K562 (cell line): ENCODE results near the gene B4GALT5.

Experiments used
- GABPA ChIP-seq: fragments of 200-800 bp; sonication (Bioruptor generic); conservative IDR thresholded peaks from 2 replicates; pipeline ENCODE4 v1.6.1; 2016; ENCODE audit warnings: low read depth, missing genetic modification characterization, missing compliant biosample characterization
- JUN ChIP-seq, 2 experiments: sonication (generic) in 1 of 2; formaldehyde crosslinking in 1 of 2; IDR thresholded peaks; 2 replicates each; pipeline versions ENCODE4 v1.6.1 to v1.8.0; 2012 to 2022; ENCODE audit warnings: borderline replicate concordance in 2 of 2, mild to moderate bottlenecking in 2 of 2, improper control_type of control experiment in 1 of 2, low read depth in 1 of 2, low read length in 1 of 2, missing genetic modification reagents in 1 of 2
- ZMIZ1 ChIP-seq, 2 experiments: fragments of 150-350 bp in 1 of 2; IDR thresholded peaks; 2 replicates each; pipeline ENCODE4 v1.6.1; 2012 to 2016; ENCODE audit warnings: low read depth in 2 of 2, low read length in 2 of 2, mild to moderate bottlenecking in 1 of 2, moderate library complexity in 1 of 2
- TF ChIP-seq, protein P1 (sequence below): fragments of 250-450 bp; sonication (Bioruptor Pico); IDR thresholded peaks from 2 replicates; pipeline ENCODE4 v1.9.0; 2021; ENCODE audit warnings: mild to moderate bottlenecking
- TF ChIP-seq, protein P2 (sequence below), 2 experiments: fragments of 450-650 bp; formaldehyde crosslinking in 1 of 2; IDR thresholded peaks; 2 replicates each; pipeline versions ENCODE4 v1.4.0 to v1.6.1; 2014 to 2020; ENCODE audit warnings: mild to moderate bottlenecking in 2 of 2, borderline replicate concordance in 1 of 2, low read depth in 1 of 2

DNA sequence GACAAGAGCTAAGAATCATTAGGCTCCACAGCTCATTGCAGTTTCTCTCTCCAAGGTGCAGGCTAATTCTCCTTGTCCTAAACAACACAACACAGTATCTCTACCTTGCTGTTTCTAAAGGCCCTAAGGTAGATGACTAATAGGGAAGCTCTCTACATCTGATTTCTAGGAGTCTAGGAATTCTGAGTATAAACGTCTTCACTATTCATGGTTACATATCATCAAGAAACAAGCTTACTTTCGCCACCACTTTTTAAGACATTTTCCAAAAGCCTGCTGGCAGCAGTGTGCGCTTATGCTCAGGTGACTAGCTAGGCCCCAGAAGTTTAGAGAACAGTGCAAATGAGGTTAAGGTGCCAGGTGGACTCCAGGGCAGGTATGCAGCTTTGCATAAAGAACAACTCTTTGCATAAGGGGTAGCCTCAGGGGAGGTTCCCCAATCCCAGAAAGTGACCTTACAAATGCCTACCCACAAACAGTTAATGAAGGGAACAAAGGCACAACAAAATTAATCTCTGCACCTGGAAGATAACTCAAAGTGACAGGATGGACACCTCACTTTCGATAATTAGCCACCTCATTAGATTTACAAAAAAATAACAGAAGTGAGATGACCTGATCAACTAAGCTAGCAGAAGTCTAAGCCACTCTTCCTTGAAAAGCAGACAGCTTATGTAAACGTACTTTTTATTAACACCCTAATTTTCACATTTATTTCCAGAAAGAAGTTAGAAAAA is 20.1 kb downstream of the B4GALT5 start:
- TF ChIP-seq, protein P1, sequence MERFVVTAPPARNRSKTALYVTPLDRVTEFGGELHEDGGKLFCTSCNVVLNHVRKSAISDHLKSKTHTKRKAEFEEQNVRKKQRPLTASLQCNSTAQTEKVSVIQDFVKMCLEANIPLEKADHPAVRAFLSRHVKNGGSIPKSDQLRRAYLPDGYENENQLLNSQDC (CRISPR knock-in tag), result no peak
- TF ChIP-seq GABPA (no peak), ZMIZ1 (IDR thresholded peaks at IDR 0.05; ENCODE audit: low read depth in 2 of 2, low read length in 2 of 2) (no peak), JUN (IDR thresholded peaks at IDR 0.05; ENCODE audit: borderline replicate concordance, low read depth, low read length) (no peak), JUN (CRISPR knock-in tag; IDR thresholded peaks at IDR 0.05; ENCODE audit: borderline replicate concordance) (no peak)
- TF ChIP-seq, protein P2, sequence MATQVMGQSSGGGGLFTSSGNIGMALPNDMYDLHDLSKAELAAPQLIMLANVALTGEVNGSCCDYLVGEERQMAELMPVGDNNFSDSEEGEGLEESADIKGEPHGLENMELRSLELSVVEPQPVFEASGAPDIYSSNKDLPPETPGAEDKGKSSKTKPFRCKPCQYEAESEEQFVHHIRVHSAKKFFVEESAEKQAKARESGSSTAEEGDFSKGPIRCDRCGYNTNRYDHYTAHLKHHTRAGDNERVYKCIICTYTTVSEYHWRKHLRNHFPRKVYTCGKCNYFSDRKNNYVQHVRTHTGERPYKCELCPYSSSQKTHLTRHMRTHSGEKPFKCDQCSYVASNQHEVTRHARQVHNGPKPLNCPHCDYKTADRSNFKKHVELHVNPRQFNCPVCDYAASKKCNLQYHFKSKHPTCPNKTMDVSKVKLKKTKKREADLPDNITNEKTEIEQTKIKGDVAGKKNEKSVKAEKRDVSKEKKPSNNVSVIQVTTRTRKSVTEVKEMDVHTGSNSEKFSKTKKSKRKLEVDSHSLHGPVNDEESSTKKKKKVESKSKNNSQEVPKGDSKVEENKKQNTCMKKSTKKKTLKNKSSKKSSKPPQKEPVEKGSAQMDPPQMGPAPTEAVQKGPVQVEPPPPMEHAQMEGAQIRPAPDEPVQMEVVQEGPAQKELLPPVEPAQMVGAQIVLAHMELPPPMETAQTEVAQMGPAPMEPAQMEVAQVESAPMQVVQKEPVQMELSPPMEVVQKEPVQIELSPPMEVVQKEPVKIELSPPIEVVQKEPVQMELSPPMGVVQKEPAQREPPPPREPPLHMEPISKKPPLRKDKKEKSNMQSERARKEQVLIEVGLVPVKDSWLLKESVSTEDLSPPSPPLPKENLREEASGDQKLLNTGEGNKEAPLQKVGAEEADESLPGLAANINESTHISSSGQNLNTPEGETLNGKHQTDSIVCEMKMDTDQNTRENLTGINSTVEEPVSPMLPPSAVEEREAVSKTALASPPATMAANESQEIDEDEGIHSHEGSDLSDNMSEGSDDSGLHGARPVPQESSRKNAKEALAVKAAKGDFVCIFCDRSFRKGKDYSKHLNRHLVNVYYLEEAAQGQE (IDR thresholded peaks at IDR 0.05; ENCODE audit: borderline replicate concordance), result no peak
- TF ChIP-seq, protein P2 (CRISPR knock-in tag; IDR thresholded peaks at IDR 0.05; ENCODE audit: low read depth), result no peak
